KMS-11 (cell line): ENCODE data around the gene CHD5.
A peak's percentile ranks its signal among the peaks of the same experiment; 100 is the strongest.

Experiments used
- H2AFZ ChIP-seq: fragments of 200-600 bp; sonication (generic); 2 replicates; pipeline ENCODE4 v1.6.1; 2016; ENCODE audit warnings: antibody characterized with exemption, mixed run types, low read depth
- H3K27ac ChIP-seq: fragments of 200-600 bp; sonication (generic); 2 replicates; pipeline ENCODE4 v1.6.1; 2016; ENCODE audit warnings: mild to moderate bottlenecking, mixed run types
- H3K27me3 ChIP-seq: fragments of 200-600 bp; sonication (generic); 2 replicates; pipeline ENCODE4 v1.6.1; 2017; ENCODE audit warnings: mild to moderate bottlenecking, low read depth, mixed run types, moderate library complexity; ENCODE audit not compliant: insufficient read depth
- H3K36me3 ChIP-seq: fragments of 200-600 bp; sonication (generic); 2 replicates; pipeline ENCODE4 v1.6.1; 2017; ENCODE audit warnings: mild to moderate bottlenecking, mixed run types; ENCODE audit not compliant: insufficient read depth
- H3K4me1 ChIP-seq: fragments of 200-600 bp; sonication (generic); 2 replicates; pipeline ENCODE4 v1.6.1; 2016; ENCODE audit warnings: mild to moderate bottlenecking, low read depth, mixed run types; ENCODE audit not compliant: poor library complexity, severe bottlenecking
- H3K4me2 ChIP-seq: fragments of 200-600 bp; sonication (generic); 2 replicates; pipeline ENCODE4 v1.7.0; 2016; ENCODE audit warnings: mild to moderate bottlenecking, mixed run types
- H3K4me3 ChIP-seq: fragments of 200-600 bp; sonication (generic); IDR thresholded peaks from 2 replicates; pipeline ENCODE4 v1.6.1; 2017; ENCODE audit warnings: low read depth, low read length, mixed read lengths; ENCODE audit not compliant: insufficient read depth
- H3K79me2 ChIP-seq: fragments of 200-600 bp; sonication (generic); 2 replicates; pipeline ENCODE4 v1.6.1; 2016; ENCODE audit warnings: low read depth, mixed run types; ENCODE audit not compliant: insufficient read depth
- H3K9ac ChIP-seq: fragments of 200-600 bp; sonication (generic); 2 replicates; pipeline ENCODE4 v1.6.1; 2016; ENCODE audit warnings: mild to moderate bottlenecking, mixed run types
- H4K20me1 ChIP-seq: fragments of 200-600 bp; sonication (generic); 2 replicates; pipeline ENCODE4 v1.6.1; 2016; ENCODE audit warnings: mild to moderate bottlenecking, mixed run types; ENCODE audit not compliant: insufficient read depth
- TF ChIP-seq, protein P1 (sequence below): fragments of 200-600 bp; sonication (generic); conservative IDR thresholded peaks from 2 replicates; pipeline ENCODE4 v1.6.1; 2017; ENCODE audit warnings: low read depth, mild to moderate bottlenecking, antibody characterized with exemption, low read length, moderate library complexity, mixed read lengths

Gene CHD5

DNA sequence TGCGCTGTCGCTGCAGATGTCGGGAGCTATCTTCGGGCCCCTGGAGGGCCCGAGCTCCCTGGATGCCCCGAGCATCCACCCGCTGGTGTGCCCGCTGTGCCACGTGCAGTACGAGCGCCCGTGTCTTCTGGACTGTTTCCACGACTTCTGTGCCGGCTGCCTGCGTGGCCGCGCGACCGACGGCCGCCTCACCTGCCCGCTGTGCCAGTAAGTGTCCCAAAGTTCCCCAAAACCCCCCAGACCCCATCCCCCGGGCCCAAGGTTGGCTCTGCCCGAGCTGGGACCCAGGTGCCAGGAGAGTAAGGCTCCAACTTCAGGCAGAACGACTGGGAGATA lies 26.4 kb upstream of the CHD5 start:
- H4K20me1 ChIP-seq, result no peaks in the 10 kb centered on the region
- H3K4me2 ChIP-seq, result peak overlapping the region; percentile 83
- no peaks in the 10 kb centered on the region for H3K36me3 ChIP-seq
- H3K4me3 ChIP-seq, result peak overlapping the region; percentile 74
- H3K27ac ChIP-seq, result peak overlapping the region; percentile 66
- peak overlapping the region; percentile 95 for H2AFZ ChIP-seq
- H3K9ac ChIP-seq, result peak overlapping the region; percentile 73
- peaks cover 18% of the 10 kb centered on the region for H3K4me1 ChIP-seq
- H3K27me3 ChIP-seq, result no peaks in the 10 kb centered on the region
- TF ChIP-seq, protein P1, sequence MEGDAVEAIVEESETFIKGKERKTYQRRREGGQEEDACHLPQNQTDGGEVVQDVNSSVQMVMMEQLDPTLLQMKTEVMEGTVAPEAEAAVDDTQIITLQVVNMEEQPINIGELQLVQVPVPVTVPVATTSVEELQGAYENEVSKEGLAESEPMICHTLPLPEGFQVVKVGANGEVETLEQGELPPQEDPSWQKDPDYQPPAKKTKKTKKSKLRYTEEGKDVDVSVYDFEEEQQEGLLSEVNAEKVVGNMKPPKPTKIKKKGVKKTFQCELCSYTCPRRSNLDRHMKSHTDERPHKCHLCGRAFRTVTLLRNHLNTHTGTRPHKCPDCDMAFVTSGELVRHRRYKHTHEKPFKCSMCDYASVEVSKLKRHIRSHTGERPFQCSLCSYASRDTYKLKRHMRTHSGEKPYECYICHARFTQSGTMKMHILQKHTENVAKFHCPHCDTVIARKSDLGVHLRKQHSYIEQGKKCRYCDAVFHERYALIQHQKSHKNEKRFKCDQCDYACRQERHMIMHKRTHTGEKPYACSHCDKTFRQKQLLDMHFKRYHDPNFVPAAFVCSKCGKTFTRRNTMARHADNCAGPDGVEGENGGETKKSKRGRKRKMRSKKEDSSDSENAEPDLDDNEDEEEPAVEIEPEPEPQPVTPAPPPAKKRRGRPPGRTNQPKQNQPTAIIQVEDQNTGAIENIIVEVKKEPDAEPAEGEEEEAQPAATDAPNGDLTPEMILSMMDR, result no peak
- peaks cover 10% of the 10 kb centered on the region; the same call in 1 of the 2 replicates for H3K79me2 ChIP-seq

DNA sequence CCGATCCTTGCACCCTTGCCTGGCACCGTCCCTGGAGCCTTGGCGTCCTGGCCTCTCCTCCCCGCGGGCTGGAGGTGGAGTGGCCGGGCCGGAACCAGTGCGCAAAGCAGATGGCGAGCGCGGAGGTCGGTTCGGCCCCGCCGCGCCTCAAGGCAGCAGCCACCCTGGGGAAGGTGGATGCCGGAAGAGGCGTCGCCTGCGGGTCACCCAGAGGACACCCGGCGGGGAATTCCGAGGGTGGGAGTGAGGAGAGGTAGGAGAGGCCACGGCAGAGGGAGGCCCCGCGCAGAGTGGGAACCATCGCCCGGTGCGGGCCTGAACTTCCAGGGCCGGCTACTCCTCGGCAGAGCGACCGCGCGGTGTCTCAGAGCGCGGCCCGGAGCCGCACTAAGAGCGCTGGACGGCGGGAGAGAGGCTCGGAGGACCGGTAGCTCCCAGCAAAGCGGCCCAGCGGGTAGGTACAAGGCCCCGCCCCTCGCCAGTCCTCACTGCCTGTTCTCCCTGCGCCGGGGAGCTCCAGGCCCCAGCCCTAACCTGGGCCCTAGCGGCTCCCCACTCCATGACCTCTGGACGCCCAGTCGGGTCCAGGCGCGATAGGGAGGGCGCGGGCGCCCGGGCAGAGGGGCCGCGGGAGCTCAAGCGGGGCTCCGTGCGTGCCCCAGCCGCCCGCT lies 25.9 kb upstream of the CHD5 start, which contains the start of gene RNF207:
TSS of gene RNF207 (plus strand) at position 271 of the 671 bp plus-strand sequence. CDS start 417 bp downstream, outside the sequence.
- Histone ChIP-seq H3K27me3 (no peaks in the 10 kb centered on the region), H3K36me3 (no peaks in the 10 kb centered on the region), H3K79me2 (peaks cover 10% of the 10 kb centered on the region; the same call in 1 of the 2 replicates), H3K4me1 (peaks cover 18% of the 10 kb centered on the region), H3K27ac (peak within 1 kb of the TSS; percentile 66), H3K4me3 (peak within 1 kb of the TSS; percentile 86), H3K9ac (peak within 1 kb of the TSS; percentile 73), H4K20me1 (no peaks in the 10 kb centered on the region), H2AFZ (peak within 1 kb of the TSS; percentile 95), H3K4me2 (peak within 1 kb of the TSS; percentile 83)
- TF ChIP-seq, protein P1, result no peak

DNA sequence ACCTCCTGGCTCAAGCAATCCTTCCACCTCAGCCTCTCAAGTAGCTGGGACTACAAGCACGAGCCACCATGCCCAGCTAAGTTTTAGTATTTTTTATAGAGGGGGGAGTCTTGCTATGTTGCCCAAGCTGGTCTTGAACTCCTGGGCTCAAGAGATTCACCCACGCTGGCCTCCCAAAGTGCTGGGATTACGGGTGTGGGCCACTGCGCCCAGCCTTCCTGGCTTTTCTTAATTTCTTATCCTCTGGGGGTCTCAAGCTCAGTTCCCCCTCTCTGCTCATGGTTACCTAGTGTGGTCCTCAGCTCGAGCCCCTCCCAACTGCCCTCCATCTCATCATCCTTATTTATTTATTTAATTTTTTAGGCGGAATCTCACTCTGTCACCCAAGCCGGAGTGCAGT lies 22.1 kb upstream of the CHD5 start:
- Histone ChIP-seq H3K27me3 (no peaks in the 10 kb centered on the region), H2AFZ (no peak overlapping the region), H3K4me3 (no peak overlapping the region), H3K4me2 (no peak overlapping the region), H3K9ac (no peak overlapping the region), H3K79me2 (peaks cover 31% of the 10 kb centered on the region), H4K20me1 (peaks cover 9% of the 10 kb centered on the region; the same call in 1 of the 2 replicates), H3K4me1 (peaks cover 34% of the 10 kb centered on the region), H3K36me3 (peaks cover 4% of the 10 kb centered on the region; the same call in 1 of the 2 replicates), H3K27ac (no peak overlapping the region)
- TF ChIP-seq, protein P1, result no peak

DNA sequence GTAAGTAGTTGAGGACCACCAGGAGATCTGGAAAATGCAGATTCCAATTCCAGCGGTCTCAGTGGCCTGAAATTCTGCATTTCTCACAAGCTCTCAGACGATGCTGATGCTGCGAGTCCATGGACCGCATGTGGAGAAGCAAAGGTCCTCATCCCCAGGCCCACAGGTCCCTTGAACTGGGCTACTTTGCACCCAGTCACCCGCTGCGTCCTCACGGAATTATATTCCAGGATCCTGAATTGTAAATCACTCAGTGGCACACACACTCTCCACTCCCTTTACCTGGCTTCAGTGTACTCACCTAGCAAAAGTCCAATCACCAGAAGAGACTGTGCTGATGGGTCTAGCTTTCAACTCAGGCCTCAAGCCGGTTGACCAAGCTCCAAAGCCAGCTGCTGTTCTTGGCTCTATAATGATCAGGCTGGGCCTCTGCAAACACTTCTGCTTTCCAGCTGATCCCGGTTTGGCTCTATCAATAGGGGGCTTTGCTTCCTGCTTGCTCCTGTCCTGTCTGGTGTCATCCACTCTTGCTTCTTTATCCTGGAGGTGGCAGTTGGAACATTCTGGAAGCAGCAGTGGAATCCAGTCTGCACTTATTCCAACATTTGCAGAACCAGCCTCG lies 20.2 kb upstream of the CHD5 start:
- H2AFZ ChIP-seq, result peak overlapping the region; percentile 69
- peaks cover 37% of the 10 kb centered on the region for H3K4me1 ChIP-seq
- H3K27me3 ChIP-seq, result no peaks in the 10 kb centered on the region
- TF ChIP-seq, protein P1, result no peak
- H3K79me2 ChIP-seq, result peaks cover 41% of the 10 kb centered on the region
- H3K36me3 ChIP-seq, result peaks cover 13% of the 10 kb centered on the region; the same call in 1 of the 2 replicates
- H3K4me2 ChIP-seq, result peak overlapping the region; percentile 40
- peak overlapping the region; percentile 76 for H3K27ac ChIP-seq
- no peak overlapping the region for H3K4me3 ChIP-seq
- H4K20me1 ChIP-seq, result peaks cover 11% of the 10 kb centered on the region; the same call in 1 of the 2 replicates
- peak overlapping the region; percentile 96; the same call in 1 of the 2 replicates for H3K9ac ChIP-seq
